ENCODE data around the gene TRIM61. TPM values are rescaled to one million over a fixed set of nuclear protein-coding genes. Genes with fewer than 3 reads are reported as not detected.

Gene TRIM61
- total RNA-seq, 1 donor from 2014 or later, result 1.1 TPM

- FAIRE-seq (no peak), DNase-seq (ENCODE audit: low read depth) (no peak)
- Histone ChIP-seq H3K36me3 (ENCODE audit: control insufficient read depth, insufficient read depth, low read length) (no peaks in the 10 kb centered on the region), H3K27me3 (ENCODE audit: control insufficient read depth, insufficient read depth, low read length) (no peaks in the 10 kb centered on the region), H3K4me3 (ENCODE audit: low read depth, low read length) (no peak overlapping the region)
- TF ChIP-seq CTCF (IDR thresholded peaks at IDR 0.05; ENCODE audit: insufficient read depth, low read length, severe bottlenecking), result no peak
Measured at GRCh38 chr4:164924670-164925238, 52.7 kb downstream of the TRIM61 start.

GRCh38 chr4:164918956-164919355 lies 58.5 kb downstream of the TRIM61 start:
- Histone ChIP-seq H3K27me3 (ENCODE audit: control insufficient read depth, insufficient read depth, low read length) (no peaks in the 10 kb centered on the region), H3K4me3 (ENCODE audit: low read depth, low read length) (no peak overlapping the region), H3K36me3 (ENCODE audit: control insufficient read depth, insufficient read depth, low read length) (no peaks in the 10 kb centered on the region)
- FAIRE-seq (no peak), DNase-seq (ENCODE audit: low read depth) (no peak)
- no peak for TF ChIP-seq CTCF (IDR thresholded peaks at IDR 0.05; ENCODE audit: insufficient read depth, low read length, severe bottlenecking)

Other genes with a start within 250 kb of the TRIM61 start
- gene SMIM31, start 223.5 kb downstream of the TRIM61 start, total RNA-seq, result not detected in 2 replicates
- gene APELA, start 100.5 kb downstream of the TRIM61 start, total RNA-seq, result not detected in 2 replicates
- not detected in 2 replicates for gene TRIM60, start 54.3 kb upstream of the TRIM61 start, total RNA-seq
- gene TRIM75, start 76.2 kb upstream of the TRIM61 start, total RNA-seq, result not detected in 2 replicates
- 10.8 and 12.9 TPM in 2 replicates for gene TMEM192, start 135.2 kb upstream of the TRIM61 start, total RNA-seq
- gene KLHL2, start 229.9 kb upstream of the TRIM61 start, total RNA-seq, result 49.2 and 52.6 TPM in 2 replicates